Tibial artery (tissue), 4 donors: Measurements from ENCODE around the gene TDRD10.

Experiments
- DNase-seq, 2 donors: peaks; one replicate each; pipeline ENCODE4 v3.0.0-alpha.2; 2019
- H3K27ac ChIP-seq, 2 donors: fragments of 200-600 bp; sonication (generic) in 1 of 2; 1 replicate in 1 of 2; 2 replicates in 1 of 2; pipeline ENCODE4 v1.5.1; 2018 to 2019; ENCODE audit warnings: mild to moderate bottlenecking in 1 of 2
- H3K27me3 ChIP-seq, 2 donors: fragments of 200-600 bp; sonication (generic) in 1 of 2; one replicate each; pipeline versions ENCODE4 v1.5.1 to v1.6.0; 2016 to 2019
- H3K36me3 ChIP-seq, 3 donors: fragments of 200-600 bp; sonication (generic) in 2 of 3; one replicate each; pipeline ENCODE4 v1.5.1; 2016 to 2019; ENCODE audit warnings: mild to moderate bottlenecking in 2 of 3
- H3K4me1 ChIP-seq, 4 donors: fragments of 200-600 bp; sonication (generic) in 2 of 4; 1 replicate in 3 of 4; 2 replicates in 1 of 4; pipeline ENCODE4 v1.5.1; 2016 to 2019
- H3K4me3 ChIP-seq, 2 donors: fragments of 200-600 bp; sonication (generic) in 1 of 2; 1 replicate in 1 of 2; 2 replicates in 1 of 2; pipeline ENCODE4 v1.5.1; 2018 to 2019; ENCODE audit warnings: mild to moderate bottlenecking in 2 of 2
- H3K9me3 ChIP-seq, 3 donors: fragments of 200-600 bp; sonication (generic) in 1 of 3; one replicate each; pipeline ENCODE4 v1.5.1; 2016 to 2019
- CTCF ChIP-seq, 2 experiments: fragments of 200-600 bp in 1 of 2; fragments of 450-650 bp in 1 of 2; IDR thresholded peaks; one replicate each; pipeline ENCODE4 v1.5.1; 2017 to 2019; ENCODE audit warnings: antibody characterized with exemption in 2 of 2, mild to moderate bottlenecking in 1 of 2, moderate library complexity in 1 of 2
- intact Hi-C: fragments of 100-400 bp; cut with DNase I; formaldehyde crosslinking; loops from one replicate; pipeline ENCODE4 v1.15.0; 2023; ENCODE audit warnings: low total_unique reads

The TDRD10 gene

GRCh38 chr1:154591206-154591605, 89.2 kb downstream of the TDRD10 start:
- no peak for TF ChIP-seq CTCF (IDR thresholded peaks at IDR 0.05)
- intact Hi-C loops = no loop called here
- no peaks in the 10 kb centered on the region for H3K9me3 ChIP-seq
- H3K27me3 ChIP-seq = no peaks in the 10 kb centered on the region
- H3K27ac ChIP-seq = no peak overlapping the region
- H3K4me1 ChIP-seq = no peaks in the 10 kb centered on the region
- no peak for DNase-seq
- no peak overlapping the region for H3K4me3 ChIP-seq
- peaks cover 92 to 99% (median 97%) of the 10 kb centered on the region in 3 donors for H3K36me3 ChIP-seq

GRCh38 chr1:154593390-154593789, 91.4 kb downstream of the TDRD10 start:
- peaks cover 81 to 99% (median 97%) of the 10 kb centered on the region in 3 donors for H3K36me3 ChIP-seq
- TF ChIP-seq CTCF (IDR thresholded peaks at IDR 0.05) = no peak
- no peak overlapping the region for H3K4me3 ChIP-seq
- DNase-seq = no peak
- intact Hi-C loops = no loop called here
- no peaks in the 10 kb centered on the region for H3K9me3 ChIP-seq
- H3K4me1 ChIP-seq = no peaks in the 10 kb centered on the region
- H3K27me3 ChIP-seq = no peaks in the 10 kb centered on the region
- H3K27ac ChIP-seq = no peak overlapping the region

- intact Hi-C loops = no loop called here
- H3K4me1 ChIP-seq = peaks cover 0 to 13% (median 11%) of the 10 kb centered on the region in 4 donors
- H3K27me3 ChIP-seq = no peaks in the 10 kb centered on the region
- no peak overlapping the region for H3K27ac ChIP-seq
- no peak for TF ChIP-seq CTCF (IDR thresholded peaks at IDR 0.05)
- H3K9me3 ChIP-seq = no peaks in the 10 kb centered on the region
- peaks cover 67 to 98% (median 86%) of the 10 kb centered on the region in 3 donors for H3K36me3 ChIP-seq
- no peak overlapping the region for H3K4me3 ChIP-seq
- DNase-seq = no peak
These were observed 92.8 kb downstream of the TDRD10 start for GRCh38 chr1:154594811-154595210.

GRCh38 chr1:154595621-154596020, 93.6 kb downstream of the TDRD10 start:
- intact Hi-C loops = no loop called here
- no peaks in the 10 kb centered on the region for H3K27me3 ChIP-seq
- peaks cover 62 to 98% (median 81%) of the 10 kb centered on the region in 3 donors for H3K36me3 ChIP-seq
- DNase-seq = no peak
- H3K27ac ChIP-seq = no peak overlapping the region
- H3K4me1 ChIP-seq = peaks cover 0 to 21% (median 15%) of the 10 kb centered on the region in 4 donors
- no peak for TF ChIP-seq CTCF (IDR thresholded peaks at IDR 0.05)
- no peaks in the 10 kb centered on the region for H3K9me3 ChIP-seq
- no peak overlapping the region for H3K4me3 ChIP-seq
